Neural crest cell (in vitro differentiated cells): ENCODE measurements around the gene CAPN9. TPM values are rescaled to one million over a fixed set of nuclear protein-coding genes. Genes with fewer than 3 reads are reported as not detected.

Source experiments
- DNase-seq: peaks from one replicate; pipeline ENCODE4 v3.0.0; 2021; ENCODE audit warnings: low read depth, mixed read lengths, low spot score
- H3K27ac Mint-ChIP-seq: one replicate; pipeline ENCODE4 v1.8.0; 2021; ENCODE audit warnings: mild to moderate bottlenecking, mixed read lengths; ENCODE audit not compliant: unreplicated experiment
- H3K27me3 Mint-ChIP-seq: 2 replicates; pipeline ENCODE4 v1.8.0; 2021; ENCODE audit warnings: low read depth, mild to moderate bottlenecking, mixed read lengths
- H3K36me3 Mint-ChIP-seq: 2 replicates; pipeline ENCODE4 v1.8.0; 2021; ENCODE audit warnings: low read depth, mild to moderate bottlenecking, mixed read lengths
- H3K4me1 Mint-ChIP-seq: 2 replicates; pipeline ENCODE4 v1.8.0; 2021; ENCODE audit warnings: mixed read lengths
- H3K4me3 Mint-ChIP-seq: one replicate; pipeline ENCODE4 v1.8.0; 2021; ENCODE audit warnings: mild to moderate bottlenecking, mixed read lengths
- H3K9me3 Mint-ChIP-seq: 2 replicates; pipeline ENCODE4 v1.8.0; 2021; ENCODE audit warnings: mixed read lengths
- CTCF ChIP-seq: fragments of 200-600 bp; sonication (generic); conservative IDR thresholded peaks from 2 replicates; pipeline ENCODE4 v1.5.0; 2021; ENCODE audit warnings: antibody characterized with exemption, mild to moderate bottlenecking
- total RNA-seq: library from RNA; stranded (reverse); gene quantifications from 2 replicates; pipeline ENCODE4 v1.2.1, GENCODE V29; 2021

The CAPN9 gene
- total RNA-seq, 1 donor from 2014 or later: 4.0 TPM

GRCh38 chr1:230739564-230740290 lies 7.5 kb upstream of the CAPN9 start:
- Mint-ChIP-seq H3K27me3 (no peaks in the 10 kb centered on the region), H3K27ac (no peak overlapping the region), H3K9me3 (peaks cover 9% of the 10 kb centered on the region), H3K36me3 (no peaks in the 10 kb centered on the region), H3K4me1 (peaks cover 4% of the 10 kb centered on the region), H3K4me3 (no peak overlapping the region)
- no peak for TF ChIP-seq CTCF
- no peak for DNase-seq

GRCh38 chr1:230743899-230744298 lies 3.3 kb upstream of the CAPN9 start:
- Mint-ChIP-seq H3K9me3 (no peaks in the 10 kb centered on the region), H3K4me1 (peaks cover 18% of the 10 kb centered on the region), H3K27ac (no peak overlapping the region), H3K27me3 (no peaks in the 10 kb centered on the region), H3K36me3 (no peaks in the 10 kb centered on the region), H3K4me3 (no peak overlapping the region)
- DNase-seq: no peak
- TF ChIP-seq CTCF: no peak

GRCh38 chr1:230744382-230744781 lies 2.8 kb upstream of the CAPN9 start:
- Mint-ChIP-seq H3K36me3 (no peaks in the 10 kb centered on the region), H3K27me3 (no peaks in the 10 kb centered on the region), H3K4me3 (no peak overlapping the region), H3K9me3 (no peaks in the 10 kb centered on the region), H3K4me1 (peaks cover 22% of the 10 kb centered on the region), H3K27ac (no peak overlapping the region)
- TF ChIP-seq CTCF: no peak
- no peak for DNase-seq

- no peak for TF ChIP-seq CTCF
- no peaks in the 10 kb centered on the region for H3K27me3 Mint-ChIP-seq
- H3K36me3 Mint-ChIP-seq: no peaks in the 10 kb centered on the region
- no peaks in the 10 kb centered on the region for H3K9me3 Mint-ChIP-seq
- no peak for DNase-seq
- peaks cover 29% of the 10 kb centered on the region for H3K4me1 Mint-ChIP-seq
- no peak overlapping the region for H3K4me3 Mint-ChIP-seq
- no peak overlapping the region for H3K27ac Mint-ChIP-seq
Observed at GRCh38 chr1:230745071-230745470, 2.1 kb upstream of the CAPN9 start.

- Mint-ChIP-seq H3K27ac (no peak overlapping the region), H3K27me3 (no peaks in the 10 kb centered on the region), H3K4me1 (peaks cover 39% of the 10 kb centered on the region), H3K4me3 (no peak overlapping the region), H3K36me3 (no peaks in the 10 kb centered on the region), H3K9me3 (no peaks in the 10 kb centered on the region)
- no peak for DNase-seq
- TF ChIP-seq CTCF: no peak
Observed at GRCh38 chr1:230746617-230747016, 571 bp upstream of the CAPN9 start.
